Ishikawa (cell line): Measurements from ENCODE around the gene MAX.

Experiments used
- EP300 ChIP-seq: IDR thresholded peaks from 2 replicates; pipeline ENCODE4 v1.6.1; 2012; ENCODE audit warnings: borderline replicate concordance
- TEAD4 ChIP-seq: IDR thresholded peaks from 2 replicates; pipeline ENCODE4 v1.6.1; 2012

DNA sequence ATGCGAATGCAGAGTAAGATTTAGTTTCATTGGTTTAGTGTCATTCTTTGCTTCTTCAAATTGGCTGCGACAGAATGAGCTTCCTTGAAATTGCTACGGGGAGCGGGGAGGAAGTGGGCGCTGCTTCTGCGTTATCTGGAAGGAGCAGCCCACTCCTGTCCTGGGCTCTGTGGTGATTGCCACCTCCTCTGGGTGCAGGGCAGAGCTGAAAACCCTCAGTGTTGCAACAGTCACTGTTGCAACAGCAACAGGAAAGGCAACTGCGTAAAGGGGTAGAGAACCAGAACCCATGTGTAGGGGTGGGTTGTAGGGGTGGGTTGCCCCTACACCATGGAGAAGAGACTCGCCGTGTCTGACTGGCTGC, 57.7 kb downstream of the MAX start:
- TF ChIP-seq EP300 (no peak), TEAD4 (no peak)
